ENCODE results near the gene SLC29A3.
"Not testable (repeated sequence)": the region's sequence is repeated elsewhere in the genome, so short reads cannot be mapped to it uniquely, and the experiment has no call there.

Gene SLC29A3

GRCh38 chr10:71319042-71319799 lies at the start of gene SLC29A3:
Gene SLC29A3, plus strand, starts transcription at chr10:71319259. Its CDS starts 51 bp downstream, at chr10:71319310.
- DNase-seq: peak; percentile 88

- DNase-seq: no peak
These were observed 49.5 kb upstream of the SLC29A3 start for GRCh38 chr10:71269301-71270288.

GRCh38 chr10:71270301-71271220 lies 48.5 kb upstream of the SLC29A3 start:
- no peak for DNase-seq

- DNase-seq: no peak
These were observed 47.4 kb upstream of the SLC29A3 start for GRCh38 chr10:71271662-71272055.

GRCh38 chr10:71272056-71272771 lies 46.8 kb upstream of the SLC29A3 start:
- DNase-seq: no peak

GRCh38 chr10:71272974-71273373 lies 46.1 kb upstream of the SLC29A3 start:
- DNase-seq: not testable (repeated sequence)

- DNase-seq: no peak
These were observed 45.6 kb upstream of the SLC29A3 start for GRCh38 chr10:71273506-71273905.

- no peak for DNase-seq
These were observed 43.9 kb upstream of the SLC29A3 start for GRCh38 chr10:71274901-71275796.

- no peak for DNase-seq
These were observed 42.2 kb upstream of the SLC29A3 start for GRCh38 chr10:71276873-71277272.

GRCh38 chr10:71277914-71278665 lies 41.0 kb upstream of the SLC29A3 start:
- DNase-seq: no peak

GRCh38 chr10:71278691-71279588 lies 40.1 kb upstream of the SLC29A3 start:
- DNase-seq: no peak

- no peak for DNase-seq
These were observed 39.4 kb upstream of the SLC29A3 start for GRCh38 chr10:71279590-71280170.

- no peak for DNase-seq
These were observed 38.8 kb upstream of the SLC29A3 start for GRCh38 chr10:71280216-71280615.

- no peak for DNase-seq
These were observed 38.2 kb upstream of the SLC29A3 start for GRCh38 chr10:71280825-71281224.

GRCh38 chr10:71281646-71282322 lies 37.3 kb upstream of the SLC29A3 start:
- DNase-seq: no peak

GRCh38 chr10:71282323-71282680 lies 36.8 kb upstream of the SLC29A3 start:
- DNase-seq: no peak

- DNase-seq: no peak
These were observed 35.6 kb upstream of the SLC29A3 start for GRCh38 chr10:71283410-71283809.

- DNase-seq: no peak
These were observed 35.2 kb upstream of the SLC29A3 start for GRCh38 chr10:71283876-71284275.
